DMS79 (cell line): ENCODE data around the gene TCEA3.

Source experiments
- DNase-seq: peaks from one replicate; lab custom pipeline; 2025; lab: John Stamatoyannopoulos, UW

TCEA3 gene

DNA sequence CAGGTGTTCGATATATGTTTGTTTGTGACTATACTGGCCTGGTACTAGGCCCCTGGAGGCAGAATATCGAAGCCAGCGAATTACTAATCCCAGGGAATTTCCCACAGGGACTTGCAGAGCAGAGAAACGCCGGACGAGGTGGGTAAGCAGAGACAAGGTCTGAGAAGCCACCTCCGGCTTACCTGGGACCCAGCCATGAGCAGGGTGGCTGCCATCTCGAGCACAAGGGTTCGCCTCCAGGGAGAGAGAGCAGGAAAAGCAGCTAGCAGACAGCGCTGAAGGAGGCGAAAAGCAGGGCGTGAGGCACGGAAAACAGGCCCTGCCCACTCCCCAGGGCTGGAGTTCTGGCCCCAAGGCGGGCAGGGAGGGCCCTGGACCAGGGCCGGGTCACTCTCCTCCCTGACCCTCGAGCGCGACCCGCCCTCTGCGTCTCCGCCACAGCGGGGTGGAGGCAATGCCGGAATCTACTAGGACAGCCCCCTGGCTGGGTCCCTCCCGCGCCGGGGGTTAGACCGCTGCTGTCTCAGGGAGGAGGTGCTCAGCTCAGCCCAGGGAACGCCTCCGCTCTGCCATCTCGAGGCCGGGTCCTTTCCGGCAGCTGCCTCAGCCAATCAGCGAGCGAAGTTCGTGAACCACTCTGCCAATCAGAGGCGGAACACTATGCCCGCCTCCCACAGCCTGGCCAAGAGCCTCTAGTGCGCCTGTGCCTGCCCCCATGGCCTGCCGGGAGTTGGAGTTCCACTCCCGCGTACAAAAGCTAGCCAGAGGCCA, 56.6 kb downstream of the TCEA3 start:
- peak; percentile 98 for DNase-seq

DNA sequence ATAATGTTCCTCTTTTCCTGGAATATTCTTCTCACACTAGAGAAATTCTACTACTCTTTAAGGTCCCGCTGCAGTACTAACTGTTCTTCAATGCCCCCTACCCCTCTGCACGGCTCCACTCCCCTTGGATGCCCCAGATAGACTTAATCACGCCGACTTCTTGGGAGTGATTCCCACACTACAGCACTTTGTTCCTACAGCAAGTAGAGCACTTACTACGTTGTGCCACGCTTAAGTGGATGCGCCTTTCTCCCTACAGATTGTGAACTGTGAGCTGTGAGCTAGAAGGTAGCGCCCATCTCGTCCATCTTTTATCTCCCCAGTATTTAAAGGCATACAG, 57.1 kb downstream of the TCEA3 start:
- DNase-seq: no peak

GRCh38 chr1:23366598-23366997, 58.0 kb downstream of the TCEA3 start:
- DNase-seq: no peak

GRCh38 chr1:23366146-23366545, 58.4 kb downstream of the TCEA3 start:
- DNase-seq: no peak

DNA sequence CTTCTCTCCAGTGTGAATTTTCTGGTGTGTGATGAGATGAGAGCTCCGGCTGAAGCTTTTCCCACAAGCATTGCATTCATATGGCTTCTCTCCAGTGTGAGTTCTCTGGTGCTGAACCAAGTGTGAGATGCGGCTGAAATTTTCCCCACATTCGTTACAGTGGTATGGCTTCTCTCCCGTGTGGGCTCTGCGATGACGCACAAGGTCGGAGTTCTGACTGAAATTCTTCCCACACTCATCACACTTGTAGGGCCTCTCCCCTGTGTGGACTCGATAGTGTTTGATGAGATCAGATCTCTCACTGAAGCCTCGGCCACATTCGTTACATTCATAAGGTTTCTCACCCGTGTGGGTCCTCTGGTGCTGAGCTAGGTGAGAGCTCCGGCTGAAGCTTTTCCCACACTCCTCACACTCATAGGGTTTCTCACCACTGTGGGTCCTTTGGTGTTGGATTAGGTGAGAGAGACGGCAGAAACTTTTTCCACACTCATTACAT, 62.3 kb downstream of the TCEA3 start:
- no peak for DNase-seq

- DNase-seq: no peak
These were observed 66.2 kb downstream of the TCEA3 start for GRCh38 chr1:23358310-23358875.

DNA sequence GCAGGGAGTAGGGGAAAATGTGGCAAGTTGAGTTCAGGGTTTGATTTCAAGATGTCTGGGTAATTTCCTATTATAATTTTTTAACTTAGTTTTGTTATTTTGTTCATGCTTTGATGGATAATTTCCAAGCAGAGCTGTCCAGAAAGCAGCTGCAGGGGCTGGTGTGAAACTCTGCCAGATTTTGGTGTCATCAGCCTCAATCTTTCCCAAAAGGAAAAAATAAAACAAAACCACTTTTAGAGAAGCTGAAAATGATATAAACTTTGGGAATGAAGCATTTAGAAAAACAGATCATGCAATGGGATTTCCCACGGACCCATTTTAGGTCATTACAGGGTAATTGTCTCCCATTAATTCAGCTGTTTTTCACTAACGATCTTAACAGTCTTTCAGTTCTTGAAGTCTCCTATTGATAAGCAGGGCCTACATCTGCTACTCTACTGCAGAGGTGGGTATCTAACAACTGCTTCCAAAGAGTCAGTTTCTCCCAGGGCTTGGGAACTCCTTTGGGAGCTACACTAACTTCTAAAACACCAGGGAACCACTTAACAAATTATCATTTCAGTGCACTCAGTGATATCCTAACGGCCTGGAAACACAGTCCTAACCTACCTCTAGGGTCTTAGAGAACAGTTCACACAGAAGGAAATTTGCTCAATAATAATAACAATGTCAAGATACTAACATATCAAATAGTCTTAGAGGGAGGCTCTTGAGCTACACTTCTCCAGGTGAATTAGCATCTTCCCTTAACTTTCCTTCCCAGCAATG, 67.2 kb downstream of the TCEA3 start:
- no peak for DNase-seq

DNA sequence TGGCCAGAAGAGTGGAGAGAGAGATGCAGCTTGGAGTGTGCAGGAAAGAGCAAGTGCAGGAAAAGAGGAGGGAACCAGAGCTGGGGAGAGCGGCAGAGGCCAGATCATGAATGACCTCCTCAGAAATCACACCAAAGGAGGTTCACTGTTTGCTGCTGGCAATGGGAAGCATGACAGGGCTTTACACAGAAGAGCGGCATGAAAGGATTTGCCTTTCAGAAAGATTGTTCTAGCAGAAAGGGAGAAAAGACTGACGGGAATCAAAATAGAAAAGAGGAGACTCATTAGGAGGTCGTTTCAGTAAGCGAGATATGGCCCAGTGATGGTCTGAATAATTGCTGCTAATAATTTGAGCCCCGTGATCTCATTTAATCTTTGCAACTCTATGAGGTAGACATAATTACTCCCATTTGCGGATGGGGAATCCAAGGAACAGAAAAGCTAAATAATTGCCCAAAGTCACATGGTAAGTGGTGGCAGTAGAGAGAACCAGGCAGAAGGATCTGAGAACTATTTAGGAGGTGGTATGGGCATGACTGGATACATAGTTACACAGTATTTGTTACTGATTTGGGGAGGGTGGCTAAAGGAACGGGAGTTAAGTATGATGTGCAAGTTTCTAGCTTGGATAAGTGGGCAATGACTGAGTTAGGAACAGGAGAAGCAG, 67.9 kb downstream of the TCEA3 start:
- no peak for DNase-seq

GRCh38 chr1:23354245-23354644, 70.3 kb downstream of the TCEA3 start:
- no peak for DNase-seq

GRCh38 chr1:23352096-23352695, 72.4 kb downstream of the TCEA3 start:
- no peak for DNase-seq

DNA sequence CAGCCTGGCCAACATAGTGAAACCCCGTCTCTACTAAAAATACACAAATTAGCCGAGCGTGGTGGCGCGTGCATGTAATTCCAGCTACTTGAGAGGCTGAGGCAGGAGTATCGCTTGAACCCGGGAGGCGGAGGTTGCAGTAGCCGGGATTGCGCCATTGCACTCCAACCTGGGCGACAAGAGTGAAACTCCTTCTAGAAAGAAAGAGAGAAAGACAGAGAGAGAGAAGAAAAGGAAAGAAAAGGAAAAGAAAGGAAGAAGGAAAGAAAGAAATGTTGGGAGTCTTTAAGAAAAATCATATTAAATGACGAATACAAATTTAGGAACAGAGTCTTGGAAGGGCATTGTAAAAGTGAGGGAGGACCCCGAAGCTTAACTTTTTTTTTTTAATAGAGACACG, 78.6 kb downstream of the TCEA3 start:
- no peak for DNase-seq

DNA sequence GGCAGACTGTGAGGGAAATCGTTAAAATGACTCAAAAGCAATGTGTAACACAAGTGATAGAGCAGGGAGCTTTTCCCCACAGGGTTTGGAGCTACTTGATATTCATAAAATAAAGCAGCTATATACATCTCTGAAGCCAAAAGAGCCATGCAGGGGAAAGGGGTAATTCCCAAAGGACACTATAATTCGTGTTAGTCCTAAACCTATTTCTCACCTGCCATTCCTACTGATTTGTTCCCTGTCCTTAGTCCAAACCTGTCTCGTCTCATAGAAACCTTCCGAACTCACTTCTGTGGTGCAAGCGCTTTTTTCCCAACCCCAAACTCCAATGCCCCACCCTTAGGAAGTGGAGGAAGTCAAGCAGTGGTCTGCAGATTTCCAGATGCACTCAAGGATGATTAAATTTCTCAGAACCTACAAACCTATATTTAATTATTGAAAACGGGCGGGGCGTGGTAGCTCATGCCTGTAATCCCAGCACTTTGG, 79.5 kb downstream of the TCEA3 start:
- no peak for DNase-seq

GRCh38 chr1:23344111-23344986, 80.2 kb downstream of the TCEA3 start, which contains the start of gene HNRNPR:
TSS of gene HNRNPR (minus strand) at chr1:23344284. CDS start at chr1:23341008, 3,276 bp downstream.
- DNase-seq: peak; percentile 99

DNA sequence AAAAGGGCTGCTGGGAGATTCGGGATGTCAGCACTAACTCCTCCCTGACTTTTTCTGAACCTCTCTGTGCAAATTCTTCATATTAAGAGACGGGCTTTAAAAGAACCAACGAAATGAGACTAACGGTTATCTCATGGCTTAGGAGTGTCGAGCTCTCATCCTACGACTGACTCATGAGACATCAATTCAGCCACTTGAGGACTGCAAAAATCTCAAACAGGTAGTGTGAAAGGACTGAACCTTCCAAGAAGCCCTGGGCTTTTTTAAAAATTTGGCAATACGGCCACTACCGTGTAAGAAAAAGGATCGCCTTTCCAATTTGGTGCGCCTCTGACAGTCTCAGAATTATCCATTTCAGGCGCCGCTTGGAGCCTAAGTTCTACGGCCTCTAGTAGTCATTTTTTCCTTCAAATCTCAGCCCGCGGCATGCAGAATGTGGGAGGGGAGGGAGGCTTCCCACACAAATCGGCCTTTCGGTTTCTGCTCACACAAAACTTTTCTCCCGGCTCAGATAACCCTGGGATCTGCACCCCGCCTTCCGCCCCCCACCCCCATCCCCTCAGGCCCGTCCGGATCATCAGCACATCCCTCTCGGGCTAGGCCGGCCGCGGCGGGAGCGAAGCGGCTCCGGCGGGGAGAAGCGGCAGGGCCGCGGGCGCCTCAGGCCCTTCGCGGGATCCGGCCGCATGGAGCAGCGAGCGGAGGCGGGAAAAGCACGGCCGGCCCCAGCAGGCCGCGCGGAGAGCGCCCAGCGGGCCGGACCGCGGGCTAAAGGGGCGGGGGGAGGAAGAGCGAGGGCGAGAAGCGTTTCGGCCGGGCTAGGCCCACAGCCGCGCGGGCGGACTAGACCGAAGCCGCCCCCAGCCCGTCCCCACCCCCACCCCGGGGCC, 81.1 kb downstream of the TCEA3 start:
- peak; percentile 49 for DNase-seq

GRCh38 chr1:23341931-23342692, 82.4 kb downstream of the TCEA3 start:
- DNase-seq: no peak

DNA sequence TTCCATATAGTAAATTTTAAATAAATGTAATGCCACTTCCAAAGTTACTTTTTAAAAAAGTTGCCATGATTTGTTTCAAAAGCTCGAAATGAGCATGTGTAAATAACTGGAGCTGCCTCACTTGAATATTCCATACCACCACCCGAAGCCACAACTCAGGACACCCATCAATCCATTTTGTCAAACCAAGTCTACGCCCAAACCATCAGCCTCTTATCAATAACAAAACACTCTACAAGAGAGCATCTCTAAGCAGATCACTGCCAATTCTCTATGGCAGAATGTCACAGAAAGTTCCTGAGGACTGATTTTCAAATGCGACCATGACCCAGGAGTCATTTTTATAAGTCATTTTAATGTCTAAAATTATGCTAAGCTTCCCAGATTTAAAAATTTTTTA, 84.9 kb downstream of the TCEA3 start:
- no peak for DNase-seq

- no peak for DNase-seq
These were observed 86.7 kb downstream of the TCEA3 start for GRCh38 chr1:23337869-23338268.

- DNase-seq: no peak
These were observed 92.8 kb downstream of the TCEA3 start for GRCh38 chr1:23331713-23332112.
